ENCODE data around the gene SLC48A1. TPM values are rescaled to one million over a fixed set of nuclear protein-coding genes. Genes with fewer than 3 reads are reported as not detected.

Gene SLC48A1
- polyA plus RNA-seq, 1 of the 3 experiments (the other 2 are of a cell fraction): 7.3 TPM

- H3K9me3 ChIP-seq: no peaks in the 10 kb centered on the region
- no peak overlapping the region for H3K27ac ChIP-seq (ENCODE audit: low read depth in 2 of 2, low read length in 1 of 2)
- peaks cover 43 to 90% of the 10 kb centered on the region in 2 experiments for H3K36me3 ChIP-seq (replicated peaks in 1 of 2; ENCODE audit: control insufficient read depth in 1 of 2, insufficient read depth in 2 of 2, low read length in 1 of 2)
- CTCF ChIA-PET: interaction anchor here (1.1 to 5.8 kb wide), 9 partner anchors 11 to 154 kb away, joined by 3 to 62 read pairs (median 13); no protein-coding TSS in a partner anchor
- H3K27me3 ChIP-seq (ENCODE audit: insufficient read depth): no peaks in the 10 kb centered on the region
- no peak overlapping the region for H2AFZ ChIP-seq (ENCODE audit: low read depth)
- no peaks in the 10 kb centered on the region for H3K9me2 ChIP-seq
- no peaks in the 10 kb centered on the region for H3K79me2 ChIP-seq (ENCODE audit: insufficient read depth)
- no peaks in the 10 kb centered on the region for H3F3A ChIP-seq (replicated peaks; ENCODE audit: insufficient read depth)
- H3K9ac ChIP-seq: no peak overlapping the region
- H3K4me3 ChIP-seq (ENCODE audit: low read depth in 2 of 2, low read length in 1 of 2): no peak overlapping the region
- no peak overlapping the region for H3K4me2 ChIP-seq
- 94% methylated on average over 16 of the region's 20 CpGs for WGBS (ENCODE audit: low lambda C conversion rate)
- peaks cover 0 to 5% of the 10 kb centered on the region in 2 experiments; a peak in 1 of 4 replicates for H3K4me1 ChIP-seq (ENCODE audit: control insufficient read depth in 1 of 2, insufficient read depth in 2 of 2, low read depth in 1 of 2, low read length in 1 of 2)
- no peak for DNase-seq
- H4K20me1 ChIP-seq (ENCODE audit: insufficient read depth): no peaks in the 10 kb centered on the region
- POLR2A ChIA-PET: interaction anchor here (0.8 kb wide), 1 partner anchor 11 kb away, joined by 3 read pairs; no protein-coding TSS in a partner anchor
- no peak for TF ChIP-seq JUND (IDR thresholded peaks at IDR 0.05)
- TF ChIP-seq, protein P1, sequence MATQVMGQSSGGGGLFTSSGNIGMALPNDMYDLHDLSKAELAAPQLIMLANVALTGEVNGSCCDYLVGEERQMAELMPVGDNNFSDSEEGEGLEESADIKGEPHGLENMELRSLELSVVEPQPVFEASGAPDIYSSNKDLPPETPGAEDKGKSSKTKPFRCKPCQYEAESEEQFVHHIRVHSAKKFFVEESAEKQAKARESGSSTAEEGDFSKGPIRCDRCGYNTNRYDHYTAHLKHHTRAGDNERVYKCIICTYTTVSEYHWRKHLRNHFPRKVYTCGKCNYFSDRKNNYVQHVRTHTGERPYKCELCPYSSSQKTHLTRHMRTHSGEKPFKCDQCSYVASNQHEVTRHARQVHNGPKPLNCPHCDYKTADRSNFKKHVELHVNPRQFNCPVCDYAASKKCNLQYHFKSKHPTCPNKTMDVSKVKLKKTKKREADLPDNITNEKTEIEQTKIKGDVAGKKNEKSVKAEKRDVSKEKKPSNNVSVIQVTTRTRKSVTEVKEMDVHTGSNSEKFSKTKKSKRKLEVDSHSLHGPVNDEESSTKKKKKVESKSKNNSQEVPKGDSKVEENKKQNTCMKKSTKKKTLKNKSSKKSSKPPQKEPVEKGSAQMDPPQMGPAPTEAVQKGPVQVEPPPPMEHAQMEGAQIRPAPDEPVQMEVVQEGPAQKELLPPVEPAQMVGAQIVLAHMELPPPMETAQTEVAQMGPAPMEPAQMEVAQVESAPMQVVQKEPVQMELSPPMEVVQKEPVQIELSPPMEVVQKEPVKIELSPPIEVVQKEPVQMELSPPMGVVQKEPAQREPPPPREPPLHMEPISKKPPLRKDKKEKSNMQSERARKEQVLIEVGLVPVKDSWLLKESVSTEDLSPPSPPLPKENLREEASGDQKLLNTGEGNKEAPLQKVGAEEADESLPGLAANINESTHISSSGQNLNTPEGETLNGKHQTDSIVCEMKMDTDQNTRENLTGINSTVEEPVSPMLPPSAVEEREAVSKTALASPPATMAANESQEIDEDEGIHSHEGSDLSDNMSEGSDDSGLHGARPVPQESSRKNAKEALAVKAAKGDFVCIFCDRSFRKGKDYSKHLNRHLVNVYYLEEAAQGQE (IDR thresholded peaks at IDR 0.05; ENCODE audit: low read depth, low read length): no peak
These were observed 17.8 kb downstream of the SLC48A1 start for GRCh38 chr12:47790676-47791350.

DNA sequence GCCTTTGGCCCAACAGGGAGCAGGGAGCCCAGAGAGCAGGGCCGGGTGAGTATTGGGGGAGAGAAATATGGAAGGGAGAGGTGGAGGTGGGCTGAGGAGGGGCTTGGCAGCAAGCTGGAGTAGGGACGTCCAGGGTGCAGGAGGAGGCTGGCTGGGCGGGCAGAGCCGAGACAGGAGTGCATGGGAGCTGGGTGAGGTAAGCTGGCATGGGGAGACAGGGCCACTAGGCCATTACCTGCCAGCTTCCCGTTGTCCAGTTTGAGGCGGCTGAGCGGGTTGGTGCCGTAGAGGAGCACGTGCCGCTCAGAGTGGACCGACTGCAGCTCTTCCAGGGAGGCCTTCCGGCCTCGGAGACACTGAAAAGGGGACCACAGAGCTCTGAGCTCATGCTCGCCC lies 18.3 kb downstream of the SLC48A1 start:
- no peak overlapping the region for H3K4me3 ChIP-seq (ENCODE audit: low read depth in 2 of 2, low read length in 1 of 2)
- no peak for DNase-seq
- no peak overlapping the region for H3K27ac ChIP-seq (ENCODE audit: low read depth in 2 of 2, low read length in 1 of 2)
- H3K9ac ChIP-seq: no peak overlapping the region
- ChIA-PET CTCF (interaction anchor here (1.1 to 5.8 kb wide), 8 partner anchors 12 to 155 kb away, joined by 3 to 62 read pairs (median 18); no protein-coding TSS in a partner anchor), POLR2A (interaction anchor here (0.8 kb wide), 1 partner anchor 10 kb away, joined by 3 read pairs; no protein-coding TSS in a partner anchor)
- TF ChIP-seq NFIC (IDR thresholded peaks at IDR 0.05; ENCODE audit: borderline replicate concordance): no peak
- no peak for TF ChIP-seq FOSL2 (IDR thresholded peaks at IDR 0.05; ENCODE audit: borderline replicate concordance, low read depth)
- TF ChIP-seq ELF1 (IDR thresholded peaks at IDR 0.05): no peak
- no peak for TF ChIP-seq YY1 (IDR thresholded peaks at IDR 0.05; ENCODE audit: low read depth)
- TF ChIP-seq TAF1 (IDR thresholded peaks at IDR 0.05; ENCODE audit: borderline replicate concordance, low read depth, low read length): no peak
- peaks cover 38 to 87% of the 10 kb centered on the region in 2 experiments for H3K36me3 ChIP-seq (replicated peaks in 1 of 2; ENCODE audit: control insufficient read depth in 1 of 2, insufficient read depth in 2 of 2, low read length in 1 of 2)
- peaks cover 0 to 5% of the 10 kb centered on the region in 2 experiments; a peak in 1 of 4 replicates for H3K4me1 ChIP-seq (ENCODE audit: control insufficient read depth in 1 of 2, insufficient read depth in 2 of 2, low read depth in 1 of 2, low read length in 1 of 2)
- H4K20me1 ChIP-seq (ENCODE audit: insufficient read depth): no peaks in the 10 kb centered on the region
- H3K27me3 ChIP-seq (ENCODE audit: insufficient read depth): no peaks in the 10 kb centered on the region
- H2AFZ ChIP-seq (ENCODE audit: low read depth): no peak overlapping the region
- H3K4me2 ChIP-seq: no peak overlapping the region
- H3K79me2 ChIP-seq (ENCODE audit: insufficient read depth): no peaks in the 10 kb centered on the region
- no peaks in the 10 kb centered on the region for H3K9me3 ChIP-seq
- H3K9me2 ChIP-seq: no peaks in the 10 kb centered on the region
- WGBS (ENCODE audit: low lambda C conversion rate): 94% methylated on average over 11 of the region's 14 CpGs
- no peaks in the 10 kb centered on the region for H3F3A ChIP-seq (replicated peaks; ENCODE audit: insufficient read depth)

Measured in SK-N-SH (cell line).